Measurements from ENCODE around the gene PRKCA.

The PRKCA gene

GRCh38 chr17:66567234-66568170 is 265.1 kb downstream of the PRKCA start:
- peak in 51 of 58 donors; percentile 17 to 86 (median 58) for DNase-seq

- no peak for DNase-seq
These were observed 267.2 kb downstream of the PRKCA start for GRCh38 chr17:66569572-66569971.

GRCh38 chr17:66570447-66571195 is 268.2 kb downstream of the PRKCA start:
- DNase-seq = peak in 9 of 58 donors; percentile 5 to 31 (median 13)

DNA sequence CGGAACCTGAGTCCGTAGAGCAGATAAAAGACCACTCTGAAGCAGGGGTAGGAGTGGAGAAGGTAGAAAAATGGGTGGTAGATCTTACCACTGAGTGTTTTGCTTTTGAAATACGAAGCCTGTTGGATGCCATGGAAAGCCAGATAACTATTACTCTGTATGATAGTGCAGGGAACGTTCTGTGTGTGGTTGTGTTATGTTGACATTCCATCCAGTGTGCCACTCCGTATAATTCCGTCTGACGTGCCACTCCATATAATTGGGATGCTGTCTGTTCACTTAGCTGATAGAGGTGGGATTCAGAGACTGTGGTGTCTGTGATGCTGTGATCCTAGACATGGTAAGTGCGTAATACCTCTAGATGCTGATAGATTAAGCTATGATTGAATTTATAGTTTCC is 269.3 kb downstream of the PRKCA start:
- no peak for DNase-seq

DNA sequence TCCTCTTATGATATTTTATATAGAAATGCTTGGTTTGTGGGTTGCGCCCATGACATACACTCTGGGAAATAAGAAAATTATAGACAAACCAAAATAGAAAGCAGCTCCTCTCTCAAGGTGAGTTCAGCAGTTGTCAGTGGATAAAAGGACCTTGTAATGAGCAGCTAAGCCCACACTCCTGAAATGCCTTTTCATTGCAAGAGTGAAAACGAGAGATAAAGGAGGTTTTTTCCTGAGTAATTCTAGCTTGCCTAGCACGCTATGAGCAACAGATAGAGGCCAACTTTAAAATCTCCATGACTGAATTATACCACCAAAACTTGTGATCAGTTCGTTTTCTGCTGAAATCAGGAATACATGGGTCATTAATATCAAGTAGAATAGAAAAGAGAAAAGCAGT is 270.7 kb downstream of the PRKCA start:
- DNase-seq = no peak

- DNase-seq = no peak
These were observed 271.7 kb downstream of the PRKCA start for GRCh38 chr17:66574123-66574522.

DNA sequence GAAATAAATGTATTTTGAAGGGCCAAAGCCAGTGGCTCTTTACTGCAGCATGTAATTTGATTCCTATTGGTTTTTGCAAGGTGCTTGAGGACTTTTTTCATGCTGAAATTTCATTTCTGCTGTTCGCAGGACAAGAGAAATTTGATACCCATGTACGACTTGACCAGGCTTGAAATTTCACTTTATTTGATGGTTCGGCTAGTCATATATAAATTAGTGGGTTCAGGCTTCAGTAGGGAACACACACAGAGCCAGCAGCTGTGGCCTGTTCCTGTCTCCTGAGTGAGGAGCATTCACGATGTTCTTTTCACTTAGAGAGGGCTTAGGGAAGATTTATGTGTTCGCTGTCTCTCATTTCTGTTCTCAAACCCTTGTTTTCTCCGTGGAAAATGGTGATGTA is 274.1 kb downstream of the PRKCA start:
- no peak for DNase-seq

- DNase-seq = no peak
These were observed 274.6 kb downstream of the PRKCA start for GRCh38 chr17:66577041-66577440.

DNA sequence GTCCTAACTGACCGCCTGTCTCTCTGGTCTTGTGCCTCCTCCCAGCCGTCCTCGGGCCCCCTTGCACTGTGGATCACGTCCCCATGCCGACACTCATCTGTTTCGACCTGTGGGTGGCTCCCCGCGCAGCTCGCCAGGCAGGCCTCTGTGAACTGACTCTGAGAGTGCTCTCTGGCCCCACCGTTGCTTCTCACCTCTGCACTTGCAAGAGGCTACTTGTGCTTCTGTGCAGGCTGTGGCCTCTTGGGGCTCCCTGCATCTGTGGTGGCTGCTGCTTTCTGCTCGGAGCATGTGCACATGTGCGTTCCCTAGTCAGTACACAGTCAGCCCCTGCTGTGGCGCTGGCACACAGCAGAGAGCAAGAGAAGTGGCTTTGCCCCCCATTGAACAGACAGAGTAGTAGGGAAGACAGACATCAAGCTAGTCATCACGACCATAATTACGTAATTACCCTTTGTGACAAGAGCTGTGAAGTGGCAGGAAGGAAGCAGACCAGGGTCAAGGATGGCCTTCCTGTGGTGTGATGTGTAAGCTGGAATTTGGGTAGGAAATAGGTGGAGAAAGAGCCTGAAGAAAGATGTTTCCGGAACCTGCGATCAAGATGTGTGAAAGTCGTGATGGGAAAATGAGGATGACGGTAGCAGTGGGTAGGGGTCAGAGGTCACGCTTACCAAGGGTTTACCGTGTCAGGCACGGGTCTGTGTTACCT is 276.5 kb downstream of the PRKCA start:
- no peak for DNase-seq

GRCh38 chr17:66579556-66579955 is 277.1 kb downstream of the PRKCA start:
- DNase-seq = no peak

DNA sequence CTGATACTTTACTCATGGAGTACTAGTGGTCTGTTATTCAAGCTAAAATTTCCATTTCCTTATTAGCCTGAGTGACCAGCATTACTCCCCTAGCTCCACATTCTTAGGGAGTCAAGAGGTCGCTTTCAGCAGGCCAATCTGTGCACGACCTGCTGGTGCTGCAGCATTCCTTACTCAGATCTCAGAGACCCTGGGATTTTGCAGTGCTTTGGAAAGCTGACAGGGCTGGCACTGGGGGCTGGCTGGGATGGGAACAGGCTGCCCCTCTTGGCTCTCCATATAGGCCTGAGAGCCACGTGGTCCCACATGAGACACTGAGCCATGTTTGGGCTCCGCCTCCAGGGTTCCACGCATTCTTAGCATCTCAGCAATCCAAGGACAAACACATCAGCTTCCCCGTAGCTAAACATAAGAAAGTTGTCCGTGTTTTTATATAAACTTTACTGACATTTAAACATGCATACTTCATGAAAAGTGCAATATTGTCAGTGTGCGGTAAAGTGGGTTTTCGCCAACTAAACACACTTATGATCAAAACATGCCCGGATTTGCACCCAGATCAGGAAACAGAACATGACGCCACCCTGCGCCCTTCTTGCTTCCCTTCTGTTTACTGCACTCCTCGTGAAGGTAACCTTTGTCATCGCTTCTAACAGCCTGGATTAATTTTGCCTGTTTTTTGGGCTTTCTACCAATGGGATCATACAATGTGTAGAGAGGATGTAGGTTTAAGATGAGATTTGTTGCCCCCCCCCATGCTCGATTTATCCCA is 278.0 kb downstream of the PRKCA start:
- no peak for DNase-seq

- no peak for DNase-seq
These were observed 278.6 kb downstream of the PRKCA start for GRCh38 chr17:66580956-66581391.

DNA sequence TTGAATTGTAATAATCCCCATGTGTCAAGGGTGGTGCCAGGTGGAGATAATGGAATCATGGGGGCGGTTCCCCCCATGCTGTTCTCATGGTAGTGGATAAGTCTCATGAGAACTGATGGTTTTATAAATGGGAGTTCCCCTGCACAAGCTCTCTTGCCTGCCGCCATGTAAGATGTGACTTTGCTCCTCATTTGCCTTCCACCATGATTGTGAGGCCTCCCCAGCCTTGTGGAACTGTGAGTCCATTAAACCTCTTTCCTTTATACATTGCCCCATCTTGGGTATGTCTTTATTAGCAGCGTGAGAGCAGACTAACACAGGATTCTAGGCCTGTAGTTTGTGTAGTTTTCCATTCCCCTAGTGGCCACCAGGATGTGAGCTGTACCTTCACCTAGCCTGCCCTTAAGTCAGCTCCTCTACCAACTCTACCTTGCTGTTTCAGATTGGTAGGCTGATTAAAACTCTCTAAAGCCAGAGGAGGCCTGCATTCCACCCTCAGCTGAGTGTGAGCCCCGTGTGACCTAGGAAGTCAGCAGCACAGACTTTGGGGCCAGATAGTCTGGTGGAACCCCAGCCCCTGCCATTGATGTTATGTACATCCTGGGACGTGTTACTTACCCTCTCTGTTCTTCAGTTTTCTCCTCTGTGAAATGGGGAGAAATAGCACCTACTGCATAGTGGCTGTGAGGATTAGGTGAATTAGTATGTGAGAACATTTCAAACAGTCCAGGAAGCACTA is 280.1 kb downstream of the PRKCA start:
- no peak for DNase-seq

DNA sequence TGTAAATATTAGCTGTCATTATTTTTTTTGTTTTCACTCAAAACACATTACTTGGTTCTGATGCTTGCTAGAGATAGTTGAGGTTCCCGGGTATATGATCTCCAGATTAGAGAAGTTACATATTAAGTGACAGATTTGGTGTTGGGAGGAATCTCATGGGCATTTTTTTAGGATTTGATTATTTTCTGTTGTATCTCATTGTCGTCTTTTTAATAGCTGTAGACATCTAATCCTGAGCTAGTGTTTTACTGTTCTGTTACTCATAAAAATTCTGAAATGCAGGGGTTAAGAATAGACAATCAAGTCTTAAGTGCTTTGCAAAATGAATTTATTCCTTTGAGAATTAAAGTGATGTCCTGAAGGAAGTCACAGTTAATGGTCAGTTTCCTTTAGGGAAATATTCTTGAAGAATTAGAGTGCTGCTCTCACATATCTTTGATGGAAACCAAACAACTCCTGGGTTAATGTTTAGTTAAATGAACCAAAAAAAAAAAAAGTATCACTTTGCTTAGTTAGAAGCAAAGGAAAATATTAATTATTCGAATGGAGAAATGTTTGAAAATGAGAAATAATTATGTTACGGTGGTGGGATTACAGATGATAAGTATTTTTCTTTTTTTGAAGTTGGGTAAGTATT is 280.8 kb downstream of the PRKCA start:
- no peak for DNase-seq

DNA sequence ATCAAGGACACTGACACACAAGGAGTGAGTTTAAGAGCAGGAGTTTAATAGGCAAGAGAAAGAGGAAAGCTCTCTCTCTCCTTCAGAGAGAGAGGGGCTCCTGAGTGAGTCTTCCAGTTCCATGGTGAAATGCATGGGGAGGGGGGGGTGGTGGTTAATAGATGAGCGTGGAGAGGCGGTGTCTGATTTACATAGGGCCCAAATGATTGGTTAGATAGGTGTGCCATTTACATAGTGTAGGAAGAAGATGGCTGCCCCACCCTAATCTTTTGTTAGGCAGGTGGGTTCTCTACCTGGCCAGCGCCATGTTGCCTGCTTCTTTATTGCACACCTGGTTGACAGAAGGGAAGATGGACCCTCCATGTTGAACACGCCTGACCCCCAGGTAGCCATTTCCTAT is 282.5 kb downstream of the PRKCA start:
- no peak for DNase-seq

DNA sequence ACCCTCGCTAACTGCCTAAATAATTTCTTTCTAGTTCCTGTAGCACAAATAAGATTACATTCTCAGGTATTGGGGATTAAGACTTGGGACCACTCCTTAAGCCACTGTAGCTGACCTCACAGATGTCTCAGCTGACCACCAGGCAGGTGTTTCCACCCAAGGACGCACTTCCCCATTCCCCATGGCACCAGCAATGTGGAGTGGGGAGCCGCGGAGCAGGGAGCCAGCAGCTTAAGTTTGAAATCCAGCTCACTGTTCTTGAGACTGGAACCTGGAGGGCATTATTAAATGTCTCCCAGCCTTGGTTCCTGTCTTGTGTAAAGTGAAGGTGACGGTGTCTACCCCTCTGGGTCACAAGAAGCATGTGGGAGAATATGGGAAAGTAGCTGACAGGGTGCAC is 283.1 kb downstream of the PRKCA start:
- DNase-seq = no peak

DNA sequence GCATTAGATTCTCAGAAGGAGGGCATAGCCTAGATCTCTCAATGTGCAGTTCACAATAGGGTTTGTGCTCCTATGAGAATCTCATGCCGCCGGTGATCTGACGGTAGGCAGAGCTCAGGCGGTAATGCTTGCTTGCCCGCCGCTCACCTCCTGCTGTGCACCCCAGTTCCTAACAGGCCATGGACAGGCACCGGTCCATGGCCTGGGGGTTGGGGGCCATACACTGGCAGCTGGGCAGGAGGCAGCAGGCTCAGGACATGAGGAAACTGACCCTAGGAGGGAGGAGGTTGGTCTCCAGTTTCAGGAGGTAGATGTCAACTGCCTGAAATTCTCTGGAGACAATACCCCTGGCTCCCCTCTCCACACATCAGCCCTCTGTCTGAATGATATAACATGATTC is 287.5 kb downstream of the PRKCA start:
- no peak for DNase-seq

GRCh38 chr17:66593116-66593515 is 290.7 kb downstream of the PRKCA start:
- DNase-seq = no peak

DNA sequence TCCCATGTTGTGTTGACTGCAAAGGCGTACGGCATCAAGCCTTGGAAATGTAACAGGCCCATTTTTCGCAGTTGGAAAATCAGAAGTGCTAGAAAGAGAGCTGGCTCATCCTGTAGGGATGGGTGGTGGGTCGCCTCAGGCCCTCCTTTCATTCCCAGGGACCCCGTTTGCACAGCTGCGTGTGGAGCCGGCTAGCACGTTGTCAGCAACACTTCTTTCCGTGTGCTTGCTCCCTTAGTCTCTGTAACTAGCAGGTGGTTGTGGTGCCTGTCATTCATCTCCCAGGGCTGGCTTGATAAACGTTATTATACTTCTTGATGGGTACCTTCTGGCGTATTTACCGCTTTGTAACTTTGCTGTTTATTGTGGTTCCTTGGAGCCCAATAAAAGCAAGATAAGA is 293.5 kb downstream of the PRKCA start:
- DNase-seq = no peak
